Body of pancreas (tissue), 4 donors: ENCODE results near the gene NCOA1.

ENCODE experiments used
- POLR2A ChIP-seq, 3 donors: fragments of 450-650 bp; IDR thresholded peaks; one replicate each; pipeline ENCODE4 v1.6.1; 2016; ENCODE audit warnings: antibody characterized with exemption in 3 of 3, mild to moderate bottlenecking in 2 of 3
- TF ChIP-seq, protein P1 (sequence below), 7 experiments: fragments of 450-650 bp in 4 of 7; fragments of 200-600 bp in 3 of 7; sonication (generic) in 3 of 7; IDR thresholded peaks; one replicate each; pipeline ENCODE4 v1.5.1; 2016 to 2019; ENCODE audit warnings: antibody characterized with exemption in 7 of 7

GRCh38 chr2:24541621-24542020 is 50.6 kb downstream of the NCOA1 start:
- TF ChIP-seq, protein P1, sequence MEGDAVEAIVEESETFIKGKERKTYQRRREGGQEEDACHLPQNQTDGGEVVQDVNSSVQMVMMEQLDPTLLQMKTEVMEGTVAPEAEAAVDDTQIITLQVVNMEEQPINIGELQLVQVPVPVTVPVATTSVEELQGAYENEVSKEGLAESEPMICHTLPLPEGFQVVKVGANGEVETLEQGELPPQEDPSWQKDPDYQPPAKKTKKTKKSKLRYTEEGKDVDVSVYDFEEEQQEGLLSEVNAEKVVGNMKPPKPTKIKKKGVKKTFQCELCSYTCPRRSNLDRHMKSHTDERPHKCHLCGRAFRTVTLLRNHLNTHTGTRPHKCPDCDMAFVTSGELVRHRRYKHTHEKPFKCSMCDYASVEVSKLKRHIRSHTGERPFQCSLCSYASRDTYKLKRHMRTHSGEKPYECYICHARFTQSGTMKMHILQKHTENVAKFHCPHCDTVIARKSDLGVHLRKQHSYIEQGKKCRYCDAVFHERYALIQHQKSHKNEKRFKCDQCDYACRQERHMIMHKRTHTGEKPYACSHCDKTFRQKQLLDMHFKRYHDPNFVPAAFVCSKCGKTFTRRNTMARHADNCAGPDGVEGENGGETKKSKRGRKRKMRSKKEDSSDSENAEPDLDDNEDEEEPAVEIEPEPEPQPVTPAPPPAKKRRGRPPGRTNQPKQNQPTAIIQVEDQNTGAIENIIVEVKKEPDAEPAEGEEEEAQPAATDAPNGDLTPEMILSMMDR (IDR thresholded peaks at IDR 0.05): no peak
- no peak for TF ChIP-seq POLR2A (IDR thresholded peaks at IDR 0.05)
